ENCODE results near the gene PKDCC.

PKDCC gene

GRCh38 chr2:42032224-42032620 is 15.6 kb upstream of the PKDCC start:
- no peak for TF ChIP-seq TEAD4 (IDR thresholded peaks at IDR 0.05)
- TF ChIP-seq TAF1 (IDR thresholded peaks at IDR 0.05; ENCODE audit: low read depth), result no peak
- TF ChIP-seq CREB1 (IDR thresholded peaks at IDR 0.05; ENCODE audit: low read depth), result no peak
- no peak for TF ChIP-seq EP300 (IDR thresholded peaks at IDR 0.05; ENCODE audit: borderline replicate concordance)
- TF ChIP-seq, protein P1, sequence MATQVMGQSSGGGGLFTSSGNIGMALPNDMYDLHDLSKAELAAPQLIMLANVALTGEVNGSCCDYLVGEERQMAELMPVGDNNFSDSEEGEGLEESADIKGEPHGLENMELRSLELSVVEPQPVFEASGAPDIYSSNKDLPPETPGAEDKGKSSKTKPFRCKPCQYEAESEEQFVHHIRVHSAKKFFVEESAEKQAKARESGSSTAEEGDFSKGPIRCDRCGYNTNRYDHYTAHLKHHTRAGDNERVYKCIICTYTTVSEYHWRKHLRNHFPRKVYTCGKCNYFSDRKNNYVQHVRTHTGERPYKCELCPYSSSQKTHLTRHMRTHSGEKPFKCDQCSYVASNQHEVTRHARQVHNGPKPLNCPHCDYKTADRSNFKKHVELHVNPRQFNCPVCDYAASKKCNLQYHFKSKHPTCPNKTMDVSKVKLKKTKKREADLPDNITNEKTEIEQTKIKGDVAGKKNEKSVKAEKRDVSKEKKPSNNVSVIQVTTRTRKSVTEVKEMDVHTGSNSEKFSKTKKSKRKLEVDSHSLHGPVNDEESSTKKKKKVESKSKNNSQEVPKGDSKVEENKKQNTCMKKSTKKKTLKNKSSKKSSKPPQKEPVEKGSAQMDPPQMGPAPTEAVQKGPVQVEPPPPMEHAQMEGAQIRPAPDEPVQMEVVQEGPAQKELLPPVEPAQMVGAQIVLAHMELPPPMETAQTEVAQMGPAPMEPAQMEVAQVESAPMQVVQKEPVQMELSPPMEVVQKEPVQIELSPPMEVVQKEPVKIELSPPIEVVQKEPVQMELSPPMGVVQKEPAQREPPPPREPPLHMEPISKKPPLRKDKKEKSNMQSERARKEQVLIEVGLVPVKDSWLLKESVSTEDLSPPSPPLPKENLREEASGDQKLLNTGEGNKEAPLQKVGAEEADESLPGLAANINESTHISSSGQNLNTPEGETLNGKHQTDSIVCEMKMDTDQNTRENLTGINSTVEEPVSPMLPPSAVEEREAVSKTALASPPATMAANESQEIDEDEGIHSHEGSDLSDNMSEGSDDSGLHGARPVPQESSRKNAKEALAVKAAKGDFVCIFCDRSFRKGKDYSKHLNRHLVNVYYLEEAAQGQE (IDR thresholded peaks at IDR 0.05; ENCODE audit: low read depth), result no peak
- TF ChIP-seq TCF12 (IDR thresholded peaks at IDR 0.05; ENCODE audit: low read depth), result no peak
- TF ChIP-seq CEBPB (IDR thresholded peaks at IDR 0.05), result no peak
- no peak for TF ChIP-seq MAX (IDR thresholded peaks at IDR 0.05)
- TF ChIP-seq, protein P2, sequence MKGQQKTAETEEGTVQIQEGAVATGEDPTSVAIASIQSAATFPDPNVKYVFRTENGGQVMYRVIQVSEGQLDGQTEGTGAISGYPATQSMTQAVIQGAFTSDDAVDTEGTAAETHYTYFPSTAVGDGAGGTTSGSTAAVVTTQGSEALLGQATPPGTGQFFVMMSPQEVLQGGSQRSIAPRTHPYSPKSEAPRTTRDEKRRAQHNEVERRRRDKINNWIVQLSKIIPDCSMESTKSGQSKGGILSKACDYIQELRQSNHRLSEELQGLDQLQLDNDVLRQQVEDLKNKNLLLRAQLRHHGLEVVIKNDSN (IDR thresholded peaks at IDR 0.05), result no peak
- no peak for TF ChIP-seq EGR1 (IDR thresholded peaks at IDR 0.05)
- TF ChIP-seq ZBTB7A (IDR thresholded peaks at IDR 0.05; ENCODE audit: low read depth), result no peak

- TF ChIP-seq TEAD4 (IDR thresholded peaks at IDR 0.05) (no peak), TAF1 (IDR thresholded peaks at IDR 0.05; ENCODE audit: low read depth) (no peak), ZBTB7A (IDR thresholded peaks at IDR 0.05; ENCODE audit: low read depth) (no peak), CEBPB (IDR thresholded peaks at IDR 0.05) (no peak), YY1 (IDR thresholded peaks at IDR 0.05; ENCODE audit: low read depth) (no peak), NFIC (IDR thresholded peaks at IDR 0.05) (no peak), TCF12 (IDR thresholded peaks at IDR 0.05; ENCODE audit: low read depth) (no peak), EGR1 (IDR thresholded peaks at IDR 0.05) (no peak), FOXM1 (IDR thresholded peaks at IDR 0.05; ENCODE audit: borderline replicate concordance, low read depth) (no peak), MAX (IDR thresholded peaks at IDR 0.05) (no peak), CREB1 (IDR thresholded peaks at IDR 0.05; ENCODE audit: low read depth) (no peak), EP300 (IDR thresholded peaks at IDR 0.05; ENCODE audit: borderline replicate concordance) (no peak)
- TF ChIP-seq, protein P1 (IDR thresholded peaks at IDR 0.05; ENCODE audit: low read depth), result no peak
- TF ChIP-seq, protein P2 (IDR thresholded peaks at IDR 0.05), result no peak
Measured at GRCh38 chr2:42032745-42033144, 15.1 kb upstream of the PKDCC start.

DNA sequence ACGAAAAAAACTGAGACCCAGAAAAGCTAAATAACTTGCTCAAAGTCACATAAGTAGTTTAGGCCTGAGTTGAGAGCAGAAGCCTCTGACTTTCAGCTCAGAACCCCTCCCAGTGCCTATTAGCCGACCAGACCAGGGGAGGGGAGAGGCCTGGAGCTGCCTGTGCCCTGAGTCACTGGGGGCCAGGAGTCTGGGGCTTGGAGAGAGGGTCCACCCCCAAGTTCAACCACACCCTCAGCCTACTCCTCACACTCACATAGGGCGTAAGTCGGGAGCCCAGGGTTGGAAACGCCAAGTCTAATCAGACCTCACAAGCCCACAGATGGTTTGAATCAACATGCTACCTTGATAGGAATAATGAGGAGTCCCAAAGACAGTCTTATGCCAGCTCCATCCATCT is 12.6 kb upstream of the PKDCC start:
- no peak for TF ChIP-seq MAX (IDR thresholded peaks at IDR 0.05)
- no peak for TF ChIP-seq TEAD4 (IDR thresholded peaks at IDR 0.05)
- TF ChIP-seq, protein P1 (IDR thresholded peaks at IDR 0.05; ENCODE audit: low read depth), result no peak
- no peak for TF ChIP-seq FOXM1 (IDR thresholded peaks at IDR 0.05; ENCODE audit: borderline replicate concordance, low read depth)
- no peak for TF ChIP-seq ZBTB7A (IDR thresholded peaks at IDR 0.05; ENCODE audit: low read depth)
- TF ChIP-seq RAD21 (IDR thresholded peaks at IDR 0.05; ENCODE audit: low read depth), result no peak
- TF ChIP-seq EP300 (IDR thresholded peaks at IDR 0.05; ENCODE audit: borderline replicate concordance), result no peak
- TF ChIP-seq, protein P2 (IDR thresholded peaks at IDR 0.05), result no peak
- no peak for TF ChIP-seq CEBPB (IDR thresholded peaks at IDR 0.05)
- no peak for TF ChIP-seq NFIC (IDR thresholded peaks at IDR 0.05)
- no peak for TF ChIP-seq TCF12 (IDR thresholded peaks at IDR 0.05; ENCODE audit: low read depth)
- TF ChIP-seq CREB1 (IDR thresholded peaks at IDR 0.05; ENCODE audit: low read depth), result no peak
- no peak for TF ChIP-seq YY1 (IDR thresholded peaks at IDR 0.05; ENCODE audit: low read depth)
- no peak for TF ChIP-seq EGR1 (IDR thresholded peaks at IDR 0.05)
- TF ChIP-seq TAF1 (IDR thresholded peaks at IDR 0.05; ENCODE audit: low read depth), result no peak

- TF ChIP-seq NFIC (IDR thresholded peaks at IDR 0.05) (no peak), TCF12 (IDR thresholded peaks at IDR 0.05; ENCODE audit: low read depth) (no peak), TAF1 (IDR thresholded peaks at IDR 0.05; ENCODE audit: low read depth) (no peak), YY1 (IDR thresholded peaks at IDR 0.05; ENCODE audit: low read depth) (no peak), EP300 (IDR thresholded peaks at IDR 0.05; ENCODE audit: borderline replicate concordance) (no peak), RAD21 (IDR thresholded peaks at IDR 0.05; ENCODE audit: low read depth) (no peak), MAX (IDR thresholded peaks at IDR 0.05) (no peak), ZBTB7A (IDR thresholded peaks at IDR 0.05; ENCODE audit: low read depth) (no peak), FOXM1 (IDR thresholded peaks at IDR 0.05; ENCODE audit: borderline replicate concordance, low read depth) (no peak), CEBPB (IDR thresholded peaks at IDR 0.05) (no peak), CREB1 (IDR thresholded peaks at IDR 0.05; ENCODE audit: low read depth) (no peak)
- TF ChIP-seq, protein P1 (IDR thresholded peaks at IDR 0.05; ENCODE audit: low read depth), result no peak
Measured at GRCh38 chr2:42036413-42036812, 11.4 kb upstream of the PKDCC start.

Data from Ishikawa (cell line).